HFFc6 (cell line): ENCODE measurements around the gene B4GALNT3. TPM values are rescaled to one million over a fixed set of nuclear protein-coding genes. Genes with fewer than 3 reads are reported as not detected.

Experiments used
- DNase-seq: peaks from one replicate; pipeline ENCODE4 v3.0.0-alpha.2; 2018
- H3K27ac Mint-ChIP-seq: 2 replicates; pipeline ENCODE4 v1.8.0; 2020; ENCODE audit warnings: mild to moderate bottlenecking, mixed read lengths
- H3K27me3 Mint-ChIP-seq: 2 replicates; pipeline ENCODE4 v1.8.0; 2021; ENCODE audit warnings: mild to moderate bottlenecking, moderate library complexity, mixed read lengths; ENCODE audit not compliant: insufficient read depth
- H3K36me3 Mint-ChIP-seq: 2 replicates; pipeline ENCODE4 v1.8.0; 2021; ENCODE audit warnings: low read depth, mixed read lengths
- H3K4me1 Mint-ChIP-seq: 2 replicates; pipeline ENCODE4 v1.8.0; 2020; ENCODE audit warnings: low read depth, mixed read lengths
- H3K4me3 Mint-ChIP-seq: 2 replicates; pipeline ENCODE4 v1.8.0; 2020; ENCODE audit warnings: mild to moderate bottlenecking, moderate library complexity, mixed read lengths
- H3K9me3 Mint-ChIP-seq: 2 replicates; pipeline ENCODE4 v1.8.0; 2020; ENCODE audit warnings: mild to moderate bottlenecking, mixed read lengths
- total RNA-seq, 6 experiments: library from RNA; stranded (reverse); fragmentation: NEBNext Ultra II Directional; extraction: Animal tissue kit (Norgen Biotek cat#: 25700); gene quantifications; 2 replicates in 1 of 6; 3 replicates in 5 of 6; pipeline ENCODE4 v1.2.3, GENCODE V29; 2021
- TF ChIP-seq, protein P1 (sequence below): fragments of 200-600 bp; sonication (generic); IDR thresholded peaks from 2 replicates; pipeline ENCODE4 v1.5.0; 2021; ENCODE audit warnings: antibody characterized with exemption, mild to moderate bottlenecking

Gene B4GALNT3
- total RNA-seq, 6 experiments from 2014 or later: not detected

DNA sequence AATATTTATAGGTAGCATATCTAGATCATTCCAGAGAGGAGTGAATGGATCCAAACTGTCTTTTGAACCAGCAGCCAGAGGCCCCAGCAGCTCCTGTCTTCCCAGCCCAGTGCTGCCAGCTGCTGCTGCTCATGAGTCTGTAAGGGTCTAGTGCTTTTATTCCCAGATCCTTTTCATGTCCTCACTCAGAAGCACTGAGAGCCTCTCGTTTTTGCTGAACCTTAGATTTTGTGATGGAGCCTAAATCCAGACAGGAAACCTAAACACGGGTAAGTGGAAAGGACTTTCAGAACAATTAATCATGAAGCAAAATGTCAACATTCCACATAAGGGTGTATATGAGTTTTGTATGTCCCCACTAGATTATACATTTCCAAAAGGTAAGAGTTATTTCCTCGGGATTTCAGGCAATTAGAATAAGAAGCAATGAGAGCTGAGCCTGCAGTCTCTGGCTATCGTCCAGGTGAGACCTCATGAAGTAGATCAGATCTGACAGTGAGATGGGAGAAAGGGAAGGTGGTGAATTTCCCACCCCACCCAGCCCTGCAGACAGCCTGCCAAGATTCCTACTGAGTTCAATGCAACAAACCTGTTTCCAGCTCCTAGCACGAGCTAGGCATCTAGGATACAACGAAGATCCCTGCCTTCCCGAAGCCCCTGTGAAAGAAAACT, 119.1 kb downstream of the B4GALNT3 start:
- DNase-seq: no peak
- Mint-ChIP-seq H3K27me3 (peaks cover 6% of the 10 kb centered on the region), H3K36me3 (no peaks in the 10 kb centered on the region), H3K27ac (no peak overlapping the region), H3K4me3 (no peak overlapping the region; the same call in 1 of the 2 replicates), H3K9me3 (no peaks in the 10 kb centered on the region), H3K4me1 (peaks cover 39% of the 10 kb centered on the region)
- TF ChIP-seq, protein P1, sequence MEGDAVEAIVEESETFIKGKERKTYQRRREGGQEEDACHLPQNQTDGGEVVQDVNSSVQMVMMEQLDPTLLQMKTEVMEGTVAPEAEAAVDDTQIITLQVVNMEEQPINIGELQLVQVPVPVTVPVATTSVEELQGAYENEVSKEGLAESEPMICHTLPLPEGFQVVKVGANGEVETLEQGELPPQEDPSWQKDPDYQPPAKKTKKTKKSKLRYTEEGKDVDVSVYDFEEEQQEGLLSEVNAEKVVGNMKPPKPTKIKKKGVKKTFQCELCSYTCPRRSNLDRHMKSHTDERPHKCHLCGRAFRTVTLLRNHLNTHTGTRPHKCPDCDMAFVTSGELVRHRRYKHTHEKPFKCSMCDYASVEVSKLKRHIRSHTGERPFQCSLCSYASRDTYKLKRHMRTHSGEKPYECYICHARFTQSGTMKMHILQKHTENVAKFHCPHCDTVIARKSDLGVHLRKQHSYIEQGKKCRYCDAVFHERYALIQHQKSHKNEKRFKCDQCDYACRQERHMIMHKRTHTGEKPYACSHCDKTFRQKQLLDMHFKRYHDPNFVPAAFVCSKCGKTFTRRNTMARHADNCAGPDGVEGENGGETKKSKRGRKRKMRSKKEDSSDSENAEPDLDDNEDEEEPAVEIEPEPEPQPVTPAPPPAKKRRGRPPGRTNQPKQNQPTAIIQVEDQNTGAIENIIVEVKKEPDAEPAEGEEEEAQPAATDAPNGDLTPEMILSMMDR: no peak

DNA sequence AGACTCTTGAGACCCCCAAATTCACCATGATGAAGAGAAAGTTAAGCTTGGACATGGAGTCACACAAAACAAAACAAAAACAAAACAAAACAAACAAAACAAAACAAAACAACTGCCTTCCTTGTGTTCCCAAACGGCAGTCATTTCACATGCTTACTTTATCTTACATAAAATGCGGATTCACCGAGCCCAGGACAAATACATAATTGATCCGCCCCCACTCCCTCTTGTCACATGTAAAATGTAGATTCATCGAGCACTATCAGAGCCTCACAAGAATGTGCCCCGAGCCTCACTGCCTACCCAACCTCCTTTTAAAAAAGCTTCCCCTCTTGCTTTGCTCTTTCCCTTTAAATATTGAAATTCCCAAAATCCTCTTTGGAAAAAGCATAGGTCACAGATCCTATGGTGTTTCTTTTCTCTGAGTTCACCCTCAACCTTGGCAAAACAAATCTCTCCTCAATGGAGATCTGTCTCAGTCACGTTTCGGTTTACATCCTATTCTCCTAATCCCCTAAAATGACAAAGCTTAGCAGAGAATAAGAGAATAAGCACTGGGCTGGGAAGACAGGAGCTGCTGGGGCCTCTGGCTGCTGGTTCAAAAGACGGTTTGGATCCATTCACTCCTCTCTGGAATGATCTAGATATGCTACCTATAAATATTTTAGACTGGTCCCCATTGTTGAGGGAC, 119.8 kb downstream of the B4GALNT3 start:
- Mint-ChIP-seq H3K4me3 (no peak overlapping the region; the same call in 1 of the 2 replicates), H3K9me3 (no peaks in the 10 kb centered on the region), H3K4me1 (peaks cover 37% of the 10 kb centered on the region), H3K36me3 (no peaks in the 10 kb centered on the region), H3K27me3 (peaks cover 6% of the 10 kb centered on the region), H3K27ac (no peak overlapping the region)
- TF ChIP-seq, protein P1: no peak
- DNase-seq: no peak

DNA sequence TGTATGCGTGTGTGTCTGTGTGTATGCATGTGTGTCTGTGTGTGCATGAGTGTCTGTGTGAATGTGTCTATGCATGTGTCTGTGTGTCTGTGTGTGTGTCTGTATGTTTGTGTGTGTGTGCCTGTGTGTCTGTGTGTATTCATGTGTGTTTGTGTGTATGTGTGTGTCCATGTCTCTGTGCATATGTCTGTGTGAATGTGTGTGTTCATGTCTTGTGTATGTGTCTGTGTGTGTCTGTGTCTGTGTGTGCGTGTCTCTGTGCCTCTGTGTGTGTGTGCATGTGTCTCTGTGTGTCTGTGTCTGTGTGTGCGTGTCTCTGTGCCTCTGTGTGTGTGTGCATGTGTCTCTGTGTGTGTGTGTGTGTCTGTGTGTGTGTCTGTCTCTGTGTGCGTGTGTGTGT, 121.1 kb downstream of the B4GALNT3 start:
- Mint-ChIP-seq H3K36me3 (no peaks in the 10 kb centered on the region), H3K27ac (no peak overlapping the region)

DNA sequence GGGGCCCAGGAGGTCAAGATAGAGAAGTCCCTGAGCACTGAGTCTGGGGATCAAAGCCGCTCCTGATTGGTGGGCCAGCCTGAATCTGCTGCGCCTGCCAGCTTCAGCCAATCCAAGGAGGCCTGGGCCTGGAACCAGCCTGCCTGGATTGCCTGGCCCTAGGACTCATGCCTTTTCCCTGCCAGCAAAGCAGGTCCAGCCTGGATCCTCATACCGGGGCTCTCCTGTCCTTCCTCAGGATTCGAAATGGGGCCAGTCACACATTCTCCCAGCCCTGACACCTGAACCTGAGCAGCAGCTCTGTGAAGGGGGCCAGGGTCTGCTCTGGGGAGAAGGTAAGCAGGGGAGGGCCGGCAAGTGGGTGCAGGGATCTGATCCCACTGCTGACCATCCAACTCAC, 121.6 kb downstream of the B4GALNT3 start:
- Mint-ChIP-seq H3K27ac (no peak overlapping the region), H3K4me1 (peaks cover 19% of the 10 kb centered on the region), H3K27me3 (peaks cover 16% of the 10 kb centered on the region), H3K4me3 (no peak overlapping the region), H3K9me3 (no peaks in the 10 kb centered on the region), H3K36me3 (no peaks in the 10 kb centered on the region)
- no peak for DNase-seq
- TF ChIP-seq, protein P1: no peak

More for the DNA sequence above, 121.1 kb downstream of the B4GALNT3 start:
- peaks cover 25% of the 10 kb centered on the region for H3K4me1 Mint-ChIP-seq
- TF ChIP-seq, protein P1: no peak
- H3K4me3 Mint-ChIP-seq: no peak overlapping the region
- H3K27me3 Mint-ChIP-seq: peaks cover 11% of the 10 kb centered on the region
- no peaks in the 10 kb centered on the region for H3K9me3 Mint-ChIP-seq
- no peak for DNase-seq

DNA sequence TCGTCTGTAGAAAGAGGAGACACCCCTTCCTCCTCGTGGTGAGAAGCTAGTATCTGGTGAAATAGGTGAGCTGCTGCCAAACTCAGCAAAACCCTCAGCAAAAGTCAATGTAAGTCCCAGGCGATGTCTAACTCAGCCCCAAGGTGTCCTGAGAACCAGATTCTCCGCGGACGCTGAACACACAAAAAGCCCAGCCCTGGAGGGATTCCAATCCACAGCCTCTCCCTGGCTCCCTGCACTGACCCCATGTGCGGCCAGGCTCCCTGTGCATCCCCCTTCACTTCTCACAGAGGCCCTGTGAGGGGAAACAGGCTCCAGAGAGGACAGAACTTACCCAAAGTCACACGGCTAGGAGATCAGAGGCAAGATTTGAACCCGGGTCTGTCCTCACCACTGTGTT, 122.0 kb downstream of the B4GALNT3 start:
- H3K27me3 Mint-ChIP-seq: peaks cover 17% of the 10 kb centered on the region
- no peak overlapping the region for H3K4me3 Mint-ChIP-seq

More for the DNA sequence above, 122.0 kb downstream of the B4GALNT3 start:
- TF ChIP-seq, protein P1: no peak
- no peak overlapping the region for H3K27ac Mint-ChIP-seq
- H3K36me3 Mint-ChIP-seq: no peaks in the 10 kb centered on the region
- peaks cover 15% of the 10 kb centered on the region for H3K4me1 Mint-ChIP-seq
- no peak for DNase-seq
- H3K9me3 Mint-ChIP-seq: no peaks in the 10 kb centered on the region
